Stimulated activated naive CD8-positive, alpha-beta T cell treated with anti-CD3 and anti-CD28 coated beads, Interleukin-15, Interleukin-2, amounts not matched to agents 100 ng/mL and 50 ng/mL, for 24 hours (primary cell): ENCODE data around the gene ERC1.
A peak's percentile ranks its signal among the peaks of the same experiment; 100 is the strongest.
"Not testable (repeated sequence)": the region's sequence is repeated elsewhere in the genome, so short reads cannot be mapped to it uniquely, and the experiment has no call there.

Experiments used
- H3K27ac Mint-ChIP-seq: one replicate; pipeline ENCODE4 v1.8.0; 2021; ENCODE audit warnings: mild to moderate bottlenecking, mixed read lengths
- H3K27me3 Mint-ChIP-seq: one replicate; pipeline ENCODE4 v1.8.0; 2021; ENCODE audit warnings: mixed read lengths
- H3K36me3 Mint-ChIP-seq: one replicate; pipeline ENCODE4 v1.8.0; 2021; ENCODE audit warnings: low read depth, mixed read lengths
- H3K4me1 Mint-ChIP-seq: one replicate; pipeline ENCODE4 v1.8.0; 2021; ENCODE audit warnings: low read depth, mixed read lengths
- H3K4me3 Mint-ChIP-seq: one replicate; pipeline ENCODE4 v1.8.0; 2021; ENCODE audit warnings: mild to moderate bottlenecking, mixed read lengths
- H3K9me3 Mint-ChIP-seq: one replicate; pipeline ENCODE4 v1.8.0; 2021; ENCODE audit warnings: mixed read lengths

ERC1 gene

DNA sequence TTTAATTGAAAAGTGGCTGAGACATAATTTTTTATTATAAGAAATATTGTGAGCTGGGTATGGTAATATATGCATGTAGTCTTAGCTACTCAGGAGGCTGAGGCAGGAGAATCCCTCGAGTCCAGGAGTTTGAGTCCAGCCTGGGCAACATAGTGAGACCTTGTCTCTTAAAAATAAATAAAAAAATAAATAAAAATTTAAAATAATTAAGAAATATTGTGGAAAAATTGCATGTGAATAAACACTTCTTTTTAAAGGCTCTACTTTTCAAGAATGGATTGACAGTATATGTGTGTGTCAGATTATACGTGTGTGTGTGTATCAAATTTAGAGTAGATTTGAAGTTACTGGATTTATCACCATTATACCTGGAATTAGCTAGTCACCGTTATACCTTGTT lies 43.2 kb downstream of the ERC1 start:
- Mint-ChIP-seq H3K27ac (no peak overlapping the region), H3K4me3 (no peak overlapping the region), H3K4me1 (no peaks in the 10 kb centered on the region), H3K36me3 (peaks cover 26% of the 10 kb centered on the region), H3K27me3 (no peaks in the 10 kb centered on the region), H3K9me3 (no peaks in the 10 kb centered on the region)

DNA sequence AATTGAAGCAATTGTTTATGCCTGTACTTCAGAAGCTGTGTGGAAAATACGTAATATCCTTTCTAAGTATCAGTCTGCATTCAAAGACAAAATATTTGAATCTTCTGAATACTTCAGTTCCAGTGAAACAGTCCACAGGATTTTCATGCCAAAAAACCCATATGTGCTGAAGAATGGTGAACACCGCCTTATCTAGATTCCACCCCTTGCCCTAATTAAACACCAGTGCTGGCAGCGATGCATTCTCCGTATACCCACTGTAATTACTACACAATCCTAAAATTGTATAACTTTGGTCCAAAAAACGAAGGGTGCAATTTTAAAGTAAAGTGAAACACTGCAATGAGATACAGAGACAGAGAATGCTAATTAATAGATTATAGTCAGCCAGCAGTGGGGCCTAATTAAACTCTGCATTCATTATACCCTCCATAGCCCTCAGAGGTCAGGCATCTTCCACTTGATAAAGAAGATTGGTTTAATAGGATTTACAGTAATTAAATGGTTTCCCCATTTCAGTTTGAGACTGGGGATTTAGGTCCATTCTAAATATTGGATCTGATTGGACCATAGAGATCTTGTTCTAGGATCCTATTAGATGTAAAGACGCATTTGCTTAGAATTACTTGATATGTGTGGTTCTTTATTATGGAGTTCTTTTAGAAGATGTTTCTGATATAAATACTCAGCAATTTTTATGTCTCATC lies 43.9 kb downstream of the ERC1 start:
- H3K36me3 Mint-ChIP-seq = peaks cover 24% of the 10 kb centered on the region
- no peaks in the 10 kb centered on the region for H3K27me3 Mint-ChIP-seq
- no peak overlapping the region for H3K4me3 Mint-ChIP-seq
- H3K4me1 Mint-ChIP-seq = no peaks in the 10 kb centered on the region
- no peak overlapping the region for H3K27ac Mint-ChIP-seq
- no peaks in the 10 kb centered on the region for H3K9me3 Mint-ChIP-seq

DNA sequence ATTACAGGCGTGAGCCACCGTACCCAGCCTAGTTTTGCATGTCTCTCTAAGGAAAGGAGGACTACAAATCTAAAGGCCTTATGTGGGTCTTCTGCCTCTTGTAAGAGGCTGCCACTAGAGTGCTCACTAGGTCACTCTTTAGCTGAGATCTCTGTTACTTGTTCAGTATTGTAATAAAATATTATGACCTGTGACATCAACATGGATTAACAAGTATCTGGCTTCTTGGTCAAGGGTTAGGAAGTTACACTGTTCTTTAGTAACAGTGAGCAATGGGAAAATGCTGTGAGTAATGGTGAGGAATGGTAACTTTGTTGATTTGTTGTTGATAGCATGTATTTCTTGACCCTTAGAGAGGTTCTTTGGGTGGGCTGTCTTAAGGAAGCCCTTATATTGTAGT lies 50.5 kb downstream of the ERC1 start:
- Mint-ChIP-seq H3K27ac (no peak overlapping the region), H3K9me3 (no peaks in the 10 kb centered on the region), H3K36me3 (peaks cover 12% of the 10 kb centered on the region), H3K4me3 (no peak overlapping the region), H3K27me3 (no peaks in the 10 kb centered on the region), H3K4me1 (no peaks in the 10 kb centered on the region)

DNA sequence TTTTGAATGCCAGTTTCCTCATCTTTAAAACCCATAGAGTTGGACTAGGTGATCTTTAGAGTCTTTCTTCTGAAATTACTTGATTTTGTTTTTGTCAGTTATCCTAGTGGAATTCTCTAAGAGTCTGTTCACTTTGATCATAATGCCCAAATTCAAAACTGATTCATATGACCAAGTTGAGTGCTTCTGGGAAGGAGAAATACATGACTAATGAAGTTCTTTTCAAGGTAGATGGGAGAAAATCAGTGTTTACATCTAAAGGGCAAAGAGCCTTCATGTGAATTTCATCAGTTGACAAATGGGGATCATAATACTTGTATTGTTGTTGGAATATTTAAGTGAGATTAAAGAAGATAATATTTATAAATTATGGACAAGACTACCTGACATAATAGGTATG lies 53.2 kb downstream of the ERC1 start:
- Mint-ChIP-seq H3K4me3 (no peak overlapping the region), H3K4me1 (peaks cover 7% of the 10 kb centered on the region), H3K36me3 (peaks cover 12% of the 10 kb centered on the region), H3K27ac (no peak overlapping the region), H3K9me3 (no peaks in the 10 kb centered on the region), H3K27me3 (no peaks in the 10 kb centered on the region)

DNA sequence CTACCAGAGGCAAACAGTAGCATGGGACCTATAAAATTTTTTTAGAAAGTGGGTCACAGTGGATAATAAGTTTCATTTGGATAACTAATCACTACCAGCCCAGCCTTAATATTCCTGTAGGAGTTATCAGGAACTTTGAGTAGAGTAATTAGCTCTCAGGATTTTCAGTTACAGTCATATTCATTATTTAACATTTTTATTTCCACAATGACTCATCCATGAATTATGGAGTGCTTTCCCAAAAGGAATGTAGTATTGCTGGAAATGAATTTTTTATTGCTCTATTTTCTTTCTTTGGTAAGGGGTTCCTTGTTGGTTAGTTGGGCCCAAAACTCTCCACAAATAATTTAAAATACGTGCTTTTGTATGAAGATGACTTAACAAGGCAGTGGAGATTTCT lies 53.7 kb downstream of the ERC1 start:
- no peaks in the 10 kb centered on the region for H3K9me3 Mint-ChIP-seq
- no peaks in the 10 kb centered on the region for H3K27me3 Mint-ChIP-seq
- H3K36me3 Mint-ChIP-seq = peaks cover 12% of the 10 kb centered on the region
- no peak overlapping the region for H3K27ac Mint-ChIP-seq
- no peak overlapping the region for H3K4me3 Mint-ChIP-seq
- H3K4me1 Mint-ChIP-seq = peaks cover 7% of the 10 kb centered on the region

DNA sequence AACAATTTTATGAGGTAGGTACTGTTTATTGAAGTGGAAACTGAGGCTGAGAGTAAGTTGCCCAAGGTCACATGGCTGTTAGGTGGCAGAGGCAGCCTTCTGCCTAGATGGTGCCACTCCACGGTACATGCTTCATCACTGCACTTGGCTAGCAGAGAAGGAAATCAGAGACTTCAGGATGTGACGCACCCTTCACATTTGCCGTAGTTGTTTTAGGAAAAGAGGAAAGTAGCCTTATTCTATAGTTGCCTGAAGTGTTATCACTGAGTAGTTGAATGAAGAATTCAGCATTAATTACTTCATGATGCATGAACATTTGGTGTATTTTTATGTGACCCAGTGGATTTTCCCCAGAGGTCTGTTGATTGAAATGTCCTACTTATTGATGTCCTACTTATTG lies 55.7 kb downstream of the ERC1 start:
- Mint-ChIP-seq H3K36me3 (peaks cover 8% of the 10 kb centered on the region), H3K4me1 (peaks cover 7% of the 10 kb centered on the region)

DNA sequence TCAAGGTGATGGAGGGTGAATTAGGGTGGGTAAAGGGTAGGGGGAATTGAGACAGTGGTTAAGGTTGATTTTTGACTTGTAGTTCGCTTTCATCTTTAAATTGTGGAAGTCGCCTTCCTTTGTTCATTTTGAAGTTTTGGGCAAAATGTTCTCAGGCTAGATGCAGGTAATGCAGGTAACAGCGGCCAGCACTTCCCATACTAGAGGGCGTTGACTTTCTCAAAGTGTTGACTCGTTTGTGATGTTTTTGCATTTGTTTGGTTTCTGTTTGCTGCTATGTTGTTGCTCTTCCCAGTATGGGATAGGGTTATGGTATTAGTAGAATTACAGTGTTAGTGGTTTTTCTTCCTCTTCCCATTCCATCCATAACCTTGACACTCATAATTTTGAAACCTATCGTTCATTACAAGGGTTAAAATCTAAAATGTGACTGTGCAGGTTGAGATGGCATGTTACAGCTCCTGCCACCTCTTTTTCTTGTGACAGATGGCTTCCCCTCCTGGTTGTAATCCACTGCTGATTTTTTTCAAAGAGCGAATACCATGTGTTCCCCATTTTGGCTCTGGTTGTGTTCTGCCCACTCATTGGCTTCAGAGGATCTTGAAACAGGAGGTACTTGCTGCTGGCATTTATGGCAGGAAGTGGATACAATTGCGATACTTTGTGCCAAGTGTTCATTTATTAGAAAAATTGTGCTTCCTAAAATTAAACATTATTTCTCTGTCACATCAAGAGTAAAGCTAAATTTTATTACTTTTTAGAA lies 57.1 kb downstream of the ERC1 start:
- Mint-ChIP-seq H3K36me3 (peaks cover 8% of the 10 kb centered on the region), H3K4me3 (no peak overlapping the region), H3K4me1 (peaks cover 7% of the 10 kb centered on the region), H3K27ac (no peak overlapping the region), H3K9me3 (no peaks in the 10 kb centered on the region), H3K27me3 (no peaks in the 10 kb centered on the region)

More for the DNA sequence above, 55.7 kb downstream of the ERC1 start:
- no peak overlapping the region for H3K27ac Mint-ChIP-seq
- no peaks in the 10 kb centered on the region for H3K9me3 Mint-ChIP-seq
- no peaks in the 10 kb centered on the region for H3K27me3 Mint-ChIP-seq
- no peak overlapping the region for H3K4me3 Mint-ChIP-seq

DNA sequence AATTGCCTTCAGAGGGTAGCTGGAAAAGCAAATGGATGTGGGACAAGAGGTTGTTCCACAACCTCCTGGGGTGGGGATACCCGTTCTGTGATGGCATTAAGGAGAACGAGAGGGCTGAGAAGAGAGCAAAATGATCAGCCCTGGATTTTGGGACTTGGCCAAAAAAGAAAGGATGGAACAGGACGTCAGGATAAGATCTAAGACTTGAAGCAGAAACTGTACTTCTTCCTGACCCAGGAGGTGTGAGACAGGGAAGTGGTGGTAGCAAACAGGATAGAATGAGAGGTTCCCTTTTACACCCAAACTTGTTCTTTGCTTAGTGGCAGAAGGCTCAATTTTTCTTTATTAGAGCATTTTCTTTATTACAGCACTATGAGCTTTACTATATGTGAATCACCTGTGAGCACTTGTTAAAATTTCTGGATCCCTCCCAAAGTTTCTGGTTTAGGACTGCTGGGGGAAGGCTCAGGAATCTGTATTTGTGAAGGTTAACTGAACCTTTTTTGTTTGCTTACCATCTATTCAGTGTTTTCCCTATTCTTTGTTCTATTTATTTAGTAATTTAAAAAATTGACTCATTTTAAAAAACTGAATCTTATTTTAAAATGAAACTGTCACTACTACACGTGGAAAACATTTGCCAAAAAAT lies 59.2 kb downstream of the ERC1 start:
- no peaks in the 10 kb centered on the region for H3K27me3 Mint-ChIP-seq
- peaks cover 7% of the 10 kb centered on the region for H3K4me1 Mint-ChIP-seq
- peak overlapping the region; percentile 23 for H3K27ac Mint-ChIP-seq
- H3K36me3 Mint-ChIP-seq = peaks cover 5% of the 10 kb centered on the region
- H3K4me3 Mint-ChIP-seq = no peak overlapping the region
- no peaks in the 10 kb centered on the region for H3K9me3 Mint-ChIP-seq

DNA sequence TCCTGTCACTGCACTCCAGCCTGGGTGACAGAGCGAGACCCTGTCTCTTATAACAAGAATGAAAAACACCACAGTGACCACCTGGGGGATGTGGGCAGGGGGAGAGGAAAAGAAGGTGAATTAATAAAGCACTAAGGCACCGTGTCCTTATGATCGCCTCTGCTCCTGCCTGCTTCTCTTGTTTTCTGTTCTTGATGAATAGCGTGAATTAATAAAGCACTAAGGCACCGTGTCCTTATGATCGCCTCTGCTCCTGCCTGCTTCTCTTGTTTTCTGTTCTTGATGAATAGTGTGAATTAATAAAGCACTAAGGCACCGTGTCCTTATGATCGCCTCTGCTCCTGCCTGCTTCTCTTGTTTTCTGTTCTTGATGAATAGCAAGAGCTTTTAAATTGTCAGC lies 60.6 kb downstream of the ERC1 start:
- not testable (repeated sequence) for H3K4me1 Mint-ChIP-seq, H3K36me3 Mint-ChIP-seq, H3K27me3 Mint-ChIP-seq, H3K9me3 Mint-ChIP-seq, H3K27ac Mint-ChIP-seq, H3K4me3 Mint-ChIP-seq

DNA sequence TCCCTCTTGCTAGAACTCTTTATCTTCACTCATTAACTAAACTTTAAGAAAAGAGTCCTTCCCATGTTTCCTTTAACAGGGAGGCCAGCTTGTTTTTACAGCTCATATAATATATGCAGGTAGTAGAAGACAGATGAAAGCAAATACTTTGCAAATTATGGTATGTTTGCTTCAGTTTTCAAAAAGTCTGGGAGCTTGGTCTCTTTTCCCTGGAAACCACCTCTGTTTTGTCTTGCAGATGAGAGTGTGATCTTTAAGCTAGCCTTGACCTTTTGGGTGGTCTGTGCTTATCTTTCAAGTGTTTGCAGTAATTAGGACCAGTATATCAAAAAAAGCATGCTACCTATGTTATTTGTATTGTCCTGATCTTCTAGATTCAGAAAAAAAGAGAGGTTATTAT lies 62.7 kb downstream of the ERC1 start:
- no peaks in the 10 kb centered on the region for H3K4me1 Mint-ChIP-seq
- no peak overlapping the region for H3K27ac Mint-ChIP-seq
- H3K36me3 Mint-ChIP-seq = peaks cover 9% of the 10 kb centered on the region
- H3K4me3 Mint-ChIP-seq = no peak overlapping the region
- H3K27me3 Mint-ChIP-seq = no peaks in the 10 kb centered on the region
- H3K9me3 Mint-ChIP-seq = peaks cover 9% of the 10 kb centered on the region

DNA sequence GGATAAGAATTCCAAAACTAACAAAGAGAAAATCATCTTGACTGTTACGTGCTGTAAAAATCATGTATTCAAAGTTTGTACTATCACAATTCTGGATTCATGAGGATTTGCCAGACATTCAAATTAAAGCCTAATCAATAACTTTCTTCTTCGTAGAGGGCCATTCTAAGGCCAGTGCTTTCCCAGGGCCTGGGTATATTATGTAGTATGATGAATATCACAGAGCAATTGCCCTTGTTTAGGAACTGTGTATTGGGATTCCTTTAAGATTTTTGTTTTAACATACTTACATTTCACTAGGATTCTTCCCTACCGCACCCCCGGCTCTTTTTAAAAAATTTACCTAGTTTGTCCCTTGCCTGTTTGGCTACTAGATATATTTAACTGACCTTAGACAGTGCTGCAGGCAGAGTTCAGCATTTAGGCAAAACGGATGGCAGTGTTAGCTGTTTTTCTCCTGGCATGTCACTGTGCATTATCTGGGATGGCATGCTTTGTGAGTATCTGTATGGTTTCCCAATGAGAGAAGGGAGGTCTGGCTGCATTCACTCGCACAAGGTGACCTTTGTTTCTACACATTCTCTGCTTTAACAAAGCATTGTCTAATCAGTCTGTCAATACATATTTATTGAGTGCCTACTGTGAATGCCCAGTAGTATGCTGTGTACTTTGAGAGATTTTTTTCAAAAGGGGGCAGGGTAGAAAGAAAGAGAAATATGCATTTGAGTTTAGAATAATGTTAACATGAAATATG lies 63.3 kb downstream of the ERC1 start:
- Mint-ChIP-seq H3K27ac (no peak overlapping the region), H3K4me3 (no peak overlapping the region)

DNA sequence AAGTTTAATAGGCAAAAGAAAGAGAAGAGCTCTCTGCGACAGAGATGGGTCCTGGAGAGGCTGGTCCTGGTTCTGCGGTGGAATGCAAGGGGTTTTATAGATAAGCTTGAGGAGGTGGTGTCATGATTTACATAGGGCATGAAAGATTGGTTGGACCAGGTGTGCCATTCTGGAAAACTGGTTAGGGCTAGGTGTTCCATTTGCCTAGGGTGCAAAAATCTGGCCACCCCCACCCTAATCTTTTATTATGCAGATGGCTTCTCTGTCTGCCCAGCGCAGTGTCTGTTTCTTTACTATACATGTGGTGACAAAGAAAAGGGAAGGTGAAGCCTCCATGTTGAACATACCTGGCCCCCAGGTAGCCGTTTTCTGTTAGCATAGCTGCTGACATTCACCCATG lies 65.4 kb downstream of the ERC1 start:
- Mint-ChIP-seq H3K27me3 (no peaks in the 10 kb centered on the region), H3K9me3 (peaks cover 26% of the 10 kb centered on the region), H3K27ac (no peak overlapping the region), H3K36me3 (peaks cover 27% of the 10 kb centered on the region), H3K4me3 (no peak overlapping the region), H3K4me1 (no peaks in the 10 kb centered on the region)

More for the DNA sequence above, 63.3 kb downstream of the ERC1 start:
- peaks cover 15% of the 10 kb centered on the region for H3K36me3 Mint-ChIP-seq
- H3K4me1 Mint-ChIP-seq = no peaks in the 10 kb centered on the region
- no peaks in the 10 kb centered on the region for H3K27me3 Mint-ChIP-seq
- H3K9me3 Mint-ChIP-seq = peaks cover 15% of the 10 kb centered on the region

DNA sequence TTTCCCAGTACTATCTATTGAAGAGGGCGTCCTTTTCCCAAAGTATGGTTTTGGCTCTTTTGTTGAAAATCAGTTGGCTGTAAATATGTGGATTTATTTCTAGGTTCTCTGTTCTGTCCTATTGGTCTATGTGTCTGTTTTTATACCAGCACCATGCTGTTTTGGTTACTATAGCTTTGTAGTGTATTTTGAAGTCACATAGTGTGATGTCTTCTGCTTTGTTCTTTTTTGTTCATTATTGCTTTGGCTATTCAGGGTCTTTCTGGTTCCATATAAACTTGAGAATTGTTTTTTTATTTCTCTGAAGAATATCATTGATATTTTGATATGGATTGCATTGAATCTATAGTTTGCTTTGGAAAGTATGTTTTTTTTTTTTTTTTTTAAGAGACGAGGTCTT lies 67.4 kb downstream of the ERC1 start:
- Mint-ChIP-seq H3K27me3 (no peaks in the 10 kb centered on the region), H3K36me3 (peaks cover 40% of the 10 kb centered on the region), H3K9me3 (peaks cover 33% of the 10 kb centered on the region), H3K4me1 (no peaks in the 10 kb centered on the region), H3K27ac (no peak overlapping the region), H3K4me3 (no peak overlapping the region)

DNA sequence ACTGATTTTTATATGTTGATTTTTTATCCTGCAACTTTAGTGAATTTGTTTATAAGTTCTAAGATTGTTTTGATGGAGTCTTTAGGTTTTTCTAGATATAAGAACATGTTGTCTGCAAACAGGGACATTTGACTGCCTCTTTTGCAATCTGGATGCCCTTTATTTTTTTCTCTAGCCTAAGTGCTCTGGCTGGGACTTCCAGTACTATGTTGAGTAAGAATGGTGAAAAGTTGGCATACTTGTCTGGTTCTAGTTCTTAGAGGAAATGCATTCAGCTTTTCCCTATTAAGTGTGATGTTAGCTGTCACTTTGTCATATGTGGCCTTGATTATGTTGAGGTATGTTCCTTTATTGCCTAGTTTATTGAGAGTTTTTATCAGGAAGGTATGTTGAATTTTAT lies 68.1 kb downstream of the ERC1 start:
- Mint-ChIP-seq H3K36me3 (peaks cover 47% of the 10 kb centered on the region), H3K4me1 (no peaks in the 10 kb centered on the region), H3K27ac (no peak overlapping the region), H3K4me3 (no peak overlapping the region), H3K9me3 (peaks cover 40% of the 10 kb centered on the region), H3K27me3 (no peaks in the 10 kb centered on the region)

DNA sequence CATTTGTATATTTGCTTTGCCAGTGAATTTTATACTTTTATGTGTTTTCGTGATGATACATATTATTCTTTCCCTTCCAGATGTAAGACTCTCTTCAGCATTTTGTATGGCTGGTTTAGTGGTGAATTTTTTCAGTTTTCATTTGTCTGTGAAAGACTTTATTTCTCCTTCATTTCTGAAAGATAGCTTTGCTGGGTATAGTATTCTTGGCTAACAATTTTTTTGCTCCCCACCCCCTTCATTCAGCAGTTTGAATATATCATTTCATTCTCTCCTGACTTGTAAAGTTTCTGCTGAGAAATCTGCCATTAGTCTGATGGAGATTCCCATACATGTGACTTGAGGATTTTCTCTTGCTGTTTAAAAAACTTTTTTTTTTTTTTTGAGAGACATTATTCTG lies 72.8 kb downstream of the ERC1 start:
- H3K27me3 Mint-ChIP-seq = no peaks in the 10 kb centered on the region
- no peaks in the 10 kb centered on the region for H3K4me1 Mint-ChIP-seq
- peaks cover 53% of the 10 kb centered on the region for H3K36me3 Mint-ChIP-seq
- H3K9me3 Mint-ChIP-seq = peaks cover 30% of the 10 kb centered on the region
- no peak overlapping the region for H3K27ac Mint-ChIP-seq
- H3K4me3 Mint-ChIP-seq = no peak overlapping the region
